ENCODE results near the gene ITPA. TPM values are rescaled to one million over a fixed set of nuclear protein-coding genes. Genes with fewer than 3 reads are reported as not detected.

ITPA gene
- total RNA-seq, 4 donors from 2014 or later: 35.7 to 76.7 (median 51.8) TPM

GRCh38 chr20:3166338-3166912 lies 42.9 kb upstream of the ITPA start:
- TF ChIP-seq CTCF (IDR thresholded peaks at IDR 0.05) (no peak), POLR2A (IDR thresholded peaks at IDR 0.05) (no peak)
- H3K27ac ChIP-seq: no peak overlapping the region
- H3K4me3 ChIP-seq: no peak overlapping the region
- no peaks in the 10 kb centered on the region for H3K36me3 ChIP-seq
- peaks cover 0 to 2% (median 0%) of the 10 kb centered on the region in 4 donors for H3K4me1 ChIP-seq
- H3K9me3 ChIP-seq: no peaks in the 10 kb centered on the region
- H3K27me3 ChIP-seq: no peaks in the 10 kb centered on the region
- DNase-seq: no peak

GRCh38 chr20:3166913-3167342 lies 42.4 kb upstream of the ITPA start:
- H3K27ac ChIP-seq: no peak overlapping the region
- no peak for DNase-seq

GRCh38 chr20:3167738-3168078 lies 41.6 kb upstream of the ITPA start:
- H3K4me3 ChIP-seq: peak overlapping the region in 3 of 4 donors; percentile 26 to 50 (median 46)
- no peak for TF ChIP-seq CTCF (IDR thresholded peaks at IDR 0.05)
- TF ChIP-seq POLR2A (IDR thresholded peaks at IDR 0.05): no peak
- H3K27ac ChIP-seq: peak overlapping the region in 2 of 4 donors; percentile 44 to 53
- no peak for DNase-seq
- peaks cover 0 to 4% (median 1%) of the 10 kb centered on the region in 4 donors for H3K4me1 ChIP-seq
- H3K9me3 ChIP-seq: no peaks in the 10 kb centered on the region
- no peaks in the 10 kb centered on the region for H3K36me3 ChIP-seq
- no peaks in the 10 kb centered on the region for H3K27me3 ChIP-seq

More at GRCh38 chr20:3166913-3167342, 42.4 kb upstream of the ITPA start:
- peaks cover 0 to 2% (median 0%) of the 10 kb centered on the region in 4 donors for H3K4me1 ChIP-seq
- no peaks in the 10 kb centered on the region for H3K9me3 ChIP-seq
- no peaks in the 10 kb centered on the region for H3K36me3 ChIP-seq
- H3K27me3 ChIP-seq: no peaks in the 10 kb centered on the region
- no peak overlapping the region for H3K4me3 ChIP-seq
- TF ChIP-seq CTCF (IDR thresholded peaks at IDR 0.05) (no peak), POLR2A (IDR thresholded peaks at IDR 0.05) (no peak)

GRCh38 chr20:3168079-3168828 lies 41.0 kb upstream of the ITPA start:
- peak in 2 of 3 donors; percentile 77 to 83 for DNase-seq
- Histone ChIP-seq H3K36me3 (no peaks in the 10 kb centered on the region), H3K27me3 (no peaks in the 10 kb centered on the region), H3K4me3 (peak overlapping the region in 3 of 4 donors; percentile 26 to 50 (median 46)), H3K9me3 (no peaks in the 10 kb centered on the region), H3K27ac (peak overlapping the region in 3 of 4 donors; percentile 6 to 53 (median 44)), H3K4me1 (peaks cover 0 to 8% (median 1%) of the 10 kb centered on the region in 4 donors)
- TF ChIP-seq POLR2A (IDR thresholded peaks at IDR 0.05) (no peak), CTCF (IDR thresholded peaks at IDR 0.05) (no peak)

- Histone ChIP-seq H3K9me3 (no peaks in the 10 kb centered on the region), H3K36me3 (no peaks in the 10 kb centered on the region), H3K27ac (peak overlapping the region in 3 of 4 donors; percentile 6 to 53 (median 44)), H3K4me3 (no peak overlapping the region), H3K4me1 (peaks cover 0 to 8% (median 4%) of the 10 kb centered on the region in 4 donors), H3K27me3 (no peaks in the 10 kb centered on the region)
- TF ChIP-seq POLR2A (IDR thresholded peaks at IDR 0.05): no peak
- TF ChIP-seq CTCF (IDR thresholded peaks at IDR 0.05): no peak
- DNase-seq: no peak
Measured at GRCh38 chr20:3168829-3169590, 40.3 kb upstream of the ITPA start.
